ENCODE data around the gene NEB. TPM values are rescaled to one million over a fixed set of nuclear protein-coding genes. Genes with fewer than 3 reads are reported as not detected.

The NEB gene
- total and polyA plus RNA-seq, 2 of the 4 experiments (the other 2 are of a cell fraction) = under 0.01 TPM; not detected in 1

GRCh38 chr2:151577116-151577515 lies 157.2 kb downstream of the NEB start:
- Histone ChIP-seq H4K91ac (ENCODE audit: insufficient read depth, low read depth, low read length) (no peak overlapping the region), H3K79me1 (ENCODE audit: low read depth in 1 of 2, low read length in 2 of 2) (no peaks in the 10 kb centered on the region), H3K9me3 (ENCODE audit: control insufficient read depth, insufficient read depth, low read length) (no peaks in the 10 kb centered on the region), H4K8ac (ENCODE audit: low read depth in 2 of 2, low read length in 2 of 2) (no peak overlapping the region), H3K4me2 (ENCODE audit: low read depth, low read length) (no peak overlapping the region), H2BK15ac (ENCODE audit: low read depth, low read length) (no peak overlapping the region), H2BK120ac (ENCODE audit: low read depth, low read length) (no peak overlapping the region), H3K4ac (ENCODE audit: low read depth, low read length) (no peak overlapping the region), H2BK20ac (ENCODE audit: low read depth, low read length) (no peak overlapping the region), H2AK9ac (replicated peaks; ENCODE audit: low read depth, low read length, poor library complexity) (no peak overlapping the region), H4K5ac (ENCODE audit: low read depth, low read length) (no peak overlapping the region), H3K18ac (ENCODE audit: low read depth, low read length) (no peak overlapping the region), H3K4me1 (ENCODE audit: control insufficient read depth, insufficient read depth, low read length) (no peaks in the 10 kb centered on the region), H3K27ac (ENCODE audit: insufficient read depth, low read length) (no peak overlapping the region), H3K56ac (ENCODE audit: extremely low read depth, insufficient read depth, low read length) (no peak overlapping the region), H3K4me3 (ENCODE audit: insufficient read depth, low read depth, low read length) (no peak overlapping the region), H3K23ac (ENCODE audit: low read depth, low read length) (no peak overlapping the region), H3K27me3 (ENCODE audit: control insufficient read depth, insufficient read depth, low read length) (no peaks in the 10 kb centered on the region), H2AFZ (replicated peaks; ENCODE audit: low read length, poor library complexity) (no peak overlapping the region), H4K20me1 (ENCODE audit: insufficient read depth, low read length) (no peaks in the 10 kb centered on the region), H2BK5ac (ENCODE audit: low read depth, low read length, poor library complexity, severe bottlenecking) (no peak overlapping the region), H2AK5ac (ENCODE audit: low read depth, low read length) (no peak overlapping the region), H3K14ac (replicated peaks; ENCODE audit: low read depth, low read length) (no peak overlapping the region), H3K9me1 (ENCODE audit: insufficient read depth, low read length) (no peaks in the 10 kb centered on the region), H3K36me3 (ENCODE audit: control insufficient read depth, insufficient read depth, low read length) (no peaks in the 10 kb centered on the region), H3K9ac (ENCODE audit: low read depth, low read length) (no peak overlapping the region)
- DNase-seq = no peak
- CTCF ChIA-PET = no interaction called here
- ATAC-seq (ENCODE audit: low read depth) = no peak
- TF ChIP-seq RCOR1 (IDR thresholded peaks at IDR 0.05; ENCODE audit: insufficient replicate concordance, low read length) = no peak
- TF ChIP-seq RAD21 (IDR thresholded peaks at IDR 0.05; ENCODE audit: low read length) = no peak
- no peak for TF ChIP-seq RFX5 (IDR thresholded peaks at IDR 0.05; ENCODE audit: low read depth, low read length)
- TF ChIP-seq CEBPB (IDR thresholded peaks at IDR 0.05; ENCODE audit: low read depth, low read length) = no peak
- no peak for TF ChIP-seq ELK1 (IDR thresholded peaks at IDR 0.05; ENCODE audit: borderline replicate concordance, low read depth, low read length)
- TF ChIP-seq NFE2L2 (IDR thresholded peaks at IDR 0.05; ENCODE audit: low read depth, low read length) = no peak
- no peak for TF ChIP-seq POLR2A (IDR thresholded peaks at IDR 0.05; ENCODE audit: low read depth, low read length)
- no peak for TF ChIP-seq BHLHE40 (IDR thresholded peaks at IDR 0.05; ENCODE audit: low read depth, low read length)
- TF ChIP-seq FOS (IDR thresholded peaks at IDR 0.05; ENCODE audit: low read depth, low read length) = no peak
- no peak for TF ChIP-seq USF2 (IDR thresholded peaks at IDR 0.05; ENCODE audit: low read depth, low read length)
- no peak for TF ChIP-seq MAZ (IDR thresholded peaks at IDR 0.05; ENCODE audit: borderline replicate concordance, low read depth, low read length)
- no peak for TF ChIP-seq MAFK (IDR thresholded peaks at IDR 0.05; ENCODE audit: low read depth, low read length)
- TF ChIP-seq CTCF (conservative IDR thresholded peaks at IDR 0.05; ENCODE audit: low read depth, low read length) = no peak
- no peak for TF ChIP-seq CHD1 (IDR thresholded peaks at IDR 0.05; ENCODE audit: low read depth, low read length)
- no peak for TF ChIP-seq MXI1 (IDR thresholded peaks at IDR 0.05; ENCODE audit: borderline replicate concordance, low read depth, low read length)
- TF ChIP-seq SMC3 (IDR thresholded peaks at IDR 0.05; ENCODE audit: low read depth, low read length) = no peak
- dilution Hi-C loops (cut with HindIII; ENCODE audit: low sequenced_read_pairs, unreplicated experiment) (no loop called here), intact Hi-C loops (cut with micrococcal nuclease) (no loop called here), in situ Hi-C loops (cut with MboI; ENCODE audit: low sequenced_read_pairs) (no loop called here)
- WGBS, 2 experiments (ENCODE audit: extremely low coverage in 2 of 2, insufficient read length in 1 of 2) = 44% methylated on average over 3 of the region's 5 CpGs; no CpG with 5 or more reads in 1 of the 2 experiments
- POLR2A ChIA-PET (ENCODE audit: unreplicated experiment) = no interaction called here
- BruUV-seq (replicated peaks) = no TSS peak

All from IMR-90 (cell line).